GM23338 (cell line): ENCODE results near the gene EDN2. TPM values are rescaled to one million over a fixed set of nuclear protein-coding genes. Genes with fewer than 3 reads are reported as not detected.

Source experiments
- ATAC-seq: fragments of 200-7000 bp; cut with Tn5 transposase; 3 replicates; pipeline ENCODE4 v1.9.1; 2020
- DNase-seq: peaks from one replicate; pipeline ENCODE4 v3.0.0-alpha.2; 2015; ENCODE audit warnings: low spot score
- H2AFZ ChIP-seq: fragments of 200-600 bp; sonication (generic); 2 replicates; pipeline ENCODE4 v1.8.0; 2016; ENCODE audit warnings: antibody characterized with exemption, mild to moderate bottlenecking, moderate library complexity
- H3F3A ChIP-seq: fragments of 200-600 bp; sonication (generic); replicated peaks from 2 replicates; pipeline ENCODE4 v1.8.0; 2017; ENCODE audit warnings: antibody characterized with exemption, mixed run types, low read depth
- H3K27ac ChIP-seq: fragments of 200-600 bp; sonication (generic); 2 replicates; pipeline ENCODE4 v1.6.1; 2016; ENCODE audit warnings: low read depth
- H3K27me3 ChIP-seq: fragments of 200-600 bp; sonication (generic); 2 replicates; pipeline ENCODE4 v1.8.0; 2016; ENCODE audit warnings: mild to moderate bottlenecking, mixed run types, moderate library complexity; ENCODE audit not compliant: insufficient read depth
- H3K36me3 ChIP-seq: fragments of 200-600 bp; sonication (generic); 2 replicates; pipeline ENCODE4 v1.8.0; 2016; ENCODE audit warnings: mild to moderate bottlenecking; ENCODE audit not compliant: insufficient read depth
- H3K4me1 ChIP-seq: fragments of 200-600 bp; sonication (generic); 2 replicates; pipeline ENCODE4 v1.8.0; 2016; ENCODE audit warnings: mild to moderate bottlenecking, moderate library complexity; ENCODE audit not compliant: insufficient read depth
- H3K4me2 ChIP-seq: fragments of 200-600 bp; sonication (generic); 2 replicates; pipeline ENCODE4 v1.7.1; 2017; ENCODE audit warnings: mixed run types
- H3K4me3 ChIP-seq: fragments of 200-600 bp; sonication (generic); 2 replicates; pipeline ENCODE4 v1.6.1; 2016; ENCODE audit warnings: mixed run types
- H3K79me2 ChIP-seq: fragments of 200-600 bp; sonication (generic); replicated peaks from 2 replicates; pipeline ENCODE4 v1.8.0; 2017; ENCODE audit warnings: mild to moderate bottlenecking; ENCODE audit not compliant: insufficient read depth
- H3K9me2 ChIP-seq: fragments of 200-600 bp; sonication (generic); 2 replicates; pipeline ENCODE4 v1.8.0; 2017; ENCODE audit not compliant: insufficient read depth
- H4K20me1 ChIP-seq: fragments of 200-600 bp; sonication (generic); replicated peaks from 2 replicates; pipeline ENCODE4 v1.8.0; 2017; ENCODE audit warnings: mild to moderate bottlenecking; ENCODE audit not compliant: insufficient read depth
- H3K27ac Mint-ChIP-seq: 2 replicates; pipeline ENCODE4 v1.8.0; 2020; ENCODE audit warnings: inconsistent platforms, mild to moderate bottlenecking, moderate library complexity, mixed read lengths
- H3K27me3 Mint-ChIP-seq: 3 replicates; pipeline ENCODE4 v1.8.0; 2022; ENCODE audit warnings: low read depth, mild to moderate bottlenecking, moderate library complexity, mixed read lengths, inconsistent platforms; ENCODE audit not compliant: insufficient read depth, poor library complexity
- H3K36me3 Mint-ChIP-seq: 3 replicates; pipeline ENCODE4 v1.8.0; 2021; ENCODE audit warnings: low read depth, mild to moderate bottlenecking, inconsistent platforms, moderate library complexity, mixed read lengths
- H3K4me1 Mint-ChIP-seq: 3 replicates; pipeline ENCODE4 v1.8.0; 2020; ENCODE audit warnings: mild to moderate bottlenecking, inconsistent platforms, mixed read lengths
- H3K4me3 Mint-ChIP-seq: 3 replicates; pipeline ENCODE4 v1.8.0; 2021; ENCODE audit warnings: moderate library complexity, mild to moderate bottlenecking, inconsistent platforms, mixed read lengths
- H3K9me3 Mint-ChIP-seq: 3 replicates; pipeline ENCODE4 v1.8.0; 2020; ENCODE audit warnings: moderate library complexity, mild to moderate bottlenecking, inconsistent platforms, mixed read lengths
- EZH2 ChIP-seq: fragments of 200-600 bp; sonication (generic); IDR thresholded peaks from one replicate; pipeline ENCODE4 v1.8.0; 2017; ENCODE audit warnings: antibody characterized with exemption, mild to moderate bottlenecking, low read depth; ENCODE audit not compliant: unreplicated experiment
- NANOG ChIP-seq: IDR thresholded peaks from 2 replicates; pipeline ENCODE4 v1.6.1; 2016; ENCODE audit warnings: antibody characterized with exemption, borderline replicate concordance
- REST ChIP-seq: IDR thresholded peaks from one replicate; pipeline ENCODE4 v1.6.1; 2018; ENCODE audit warnings: antibody characterized with exemption; ENCODE audit not compliant: unreplicated experiment
- STAT1 ChIP-seq: IDR thresholded peaks from one replicate; pipeline ENCODE4 v1.6.1; 2016; ENCODE audit warnings: antibody characterized with exemption; ENCODE audit not compliant: unreplicated experiment
- ZNF114 ChIP-seq: fragments of 250-450 bp; sonication (Bioruptor Pico); IDR thresholded peaks from 2 replicates; pipeline ENCODE4 v1.5.0; 2020; ENCODE audit warnings: mild to moderate bottlenecking, moderate library complexity
- ZNF462 ChIP-seq: fragments of 250-450 bp; sonication (Bioruptor Pico); IDR thresholded peaks from 2 replicates; pipeline ENCODE4 v1.5.0; 2020; ENCODE audit warnings: mild to moderate bottlenecking, moderate library complexity
- polyA plus RNA-seq: library from polyadenylated mRNA; unstranded; fragments of >200 nt; fragmentation: Nextera tagmentation; extraction: Ambion mirVana; gene quantifications from 2 replicates; pipeline ENCODE4 v1.2.1, GENCODE V29; 2016
- total RNA-seq: library from RNA; depleted of rRNA; stranded (reverse); fragments of >200 nt; shearing (Covaris generic); gene quantifications from 2 replicates; pipeline ENCODE4 v1.2.3, GENCODE V29; 2014
- TF ChIP-seq, protein P1 (sequence below): IDR thresholded peaks from 2 replicates; pipeline ENCODE4 v1.6.1; 2016; ENCODE audit warnings: antibody characterized with exemption

EDN2 gene
- total and polyA plus RNA-seq, 2 experiments from 2014 or later: not detected

DNA sequence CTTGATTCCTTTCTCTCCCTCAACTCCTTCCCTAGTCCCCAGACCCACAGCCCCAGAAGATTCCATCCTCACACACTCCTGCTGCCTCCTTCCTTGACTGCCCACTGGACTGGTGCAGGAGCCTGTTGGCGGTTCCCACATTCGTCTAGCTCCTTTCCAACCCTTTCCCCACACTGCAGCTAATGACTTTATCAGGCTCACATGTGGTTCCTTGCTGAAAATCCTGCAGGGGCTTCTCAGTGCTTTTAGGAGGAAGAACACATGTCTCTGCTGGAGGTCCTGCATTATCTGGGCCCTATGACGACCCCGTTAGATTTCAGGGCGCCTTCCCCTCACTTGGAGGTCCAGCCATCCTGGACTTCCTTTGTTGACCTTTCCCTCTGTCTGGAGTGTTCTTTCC lies 50.2 kb downstream of the EDN2 start (continued):
- TF ChIP-seq, protein P1, sequence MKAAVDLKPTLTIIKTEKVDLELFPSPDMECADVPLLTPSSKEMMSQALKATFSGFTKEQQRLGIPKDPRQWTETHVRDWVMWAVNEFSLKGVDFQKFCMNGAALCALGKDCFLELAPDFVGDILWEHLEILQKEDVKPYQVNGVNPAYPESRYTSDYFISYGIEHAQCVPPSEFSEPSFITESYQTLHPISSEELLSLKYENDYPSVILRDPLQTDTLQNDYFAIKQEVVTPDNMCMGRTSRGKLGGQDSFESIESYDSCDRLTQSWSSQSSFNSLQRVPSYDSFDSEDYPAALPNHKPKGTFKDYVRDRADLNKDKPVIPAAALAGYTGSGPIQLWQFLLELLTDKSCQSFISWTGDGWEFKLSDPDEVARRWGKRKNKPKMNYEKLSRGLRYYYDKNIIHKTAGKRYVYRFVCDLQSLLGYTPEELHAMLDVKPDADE: no peak
- TF ChIP-seq ZNF462 (CRISPR knock-in tag): no peak

DNA sequence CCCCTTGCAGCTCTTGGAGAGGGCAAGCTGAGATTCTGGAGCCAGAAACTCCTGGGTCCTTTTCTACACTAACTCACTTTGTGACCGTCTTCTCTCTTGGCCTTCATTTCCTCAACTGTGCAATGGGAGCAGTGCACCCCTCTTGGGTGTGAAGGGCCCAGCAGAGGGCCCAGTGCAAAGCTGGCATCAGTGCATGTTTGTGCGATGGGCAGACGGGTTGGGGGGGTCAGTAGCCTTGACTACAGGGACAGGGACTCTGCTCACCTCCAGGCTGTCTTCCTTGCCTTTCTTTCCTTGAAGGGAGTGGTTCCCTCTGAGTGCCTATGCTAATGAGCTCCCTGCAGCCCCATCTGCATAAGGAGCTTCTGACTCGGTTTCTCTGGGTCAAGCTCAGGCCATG lies 51.0 kb downstream of the EDN2 start:
- Histone ChIP-seq H3K4me1 (no peaks in the 10 kb centered on the region), H3K79me2 (no peaks in the 10 kb centered on the region), H2AFZ (no peak overlapping the region), H3K4me2 (no peak overlapping the region), H3F3A (no peaks in the 10 kb centered on the region), H4K20me1 (no peaks in the 10 kb centered on the region), H3K36me3 (no peaks in the 10 kb centered on the region), H3K27me3 (no peaks in the 10 kb centered on the region), H3K4me3 (no peak overlapping the region), H3K9me2 (no peaks in the 10 kb centered on the region), H3K27ac (no peak overlapping the region)
- Mint-ChIP-seq H3K9me3 (no peaks in the 10 kb centered on the region; the same call in 2 of the 3 replicates), H3K4me1 (peaks cover 12% of the 10 kb centered on the region), H3K27ac (no peak overlapping the region), H3K36me3 (no peaks in the 10 kb centered on the region; the same call in 2 of the 3 replicates), H3K4me3 (no peak overlapping the region), H3K27me3 (peaks cover 9% of the 10 kb centered on the region)
- ATAC-seq (no peak), DNase-seq (no peak)
- no peak for TF ChIP-seq NANOG
- TF ChIP-seq EZH2: no peak
- TF ChIP-seq REST: no peak
- no peak for TF ChIP-seq STAT1
- no peak for TF ChIP-seq ZNF114
